ENCODE data around the gene TSR3.

Gene TSR3

GRCh38 chr16:1375741-1376410, 24.2 kb upstream of the TSR3 start:
- H3K36me3 ChIP-seq (ENCODE audit: control insufficient read depth, insufficient read depth, low read length) = peaks cover 20% of the 10 kb centered on the region
- H3K27me3 ChIP-seq (ENCODE audit: control insufficient read depth, insufficient read depth, low read length) = no peaks in the 10 kb centered on the region
- H3K9me3 ChIP-seq (ENCODE audit: control insufficient read depth, insufficient read depth, low read depth, low read length) = no peaks in the 10 kb centered on the region
- no peak overlapping the region for H3K4me3 ChIP-seq (ENCODE audit: low read depth, low read length)
- peaks cover 16% of the 10 kb centered on the region for H3K4me1 ChIP-seq (ENCODE audit: control insufficient read depth, insufficient read depth, low read length)
- H3K9ac ChIP-seq (ENCODE audit: low read length) = no peak overlapping the region
- no peak overlapping the region for H3K27ac ChIP-seq (ENCODE audit: low read depth, low read length)

GRCh38 chr16:1375298-1375640, 23.6 kb upstream of the TSR3 start:
- Histone ChIP-seq H3K4me3 (ENCODE audit: low read depth, low read length) (no peak overlapping the region), H3K4me1 (ENCODE audit: control insufficient read depth, insufficient read depth, low read length) (peaks cover 15% of the 10 kb centered on the region), H3K27ac (ENCODE audit: low read depth, low read length) (no peak overlapping the region), H3K27me3 (ENCODE audit: control insufficient read depth, insufficient read depth, low read length) (no peaks in the 10 kb centered on the region), H3K36me3 (ENCODE audit: control insufficient read depth, insufficient read depth, low read length) (peaks cover 20% of the 10 kb centered on the region), H3K9ac (ENCODE audit: low read length) (no peak overlapping the region), H3K9me3 (ENCODE audit: control insufficient read depth, insufficient read depth, low read depth, low read length) (no peaks in the 10 kb centered on the region)

- H3K4me1 ChIP-seq (ENCODE audit: control insufficient read depth, insufficient read depth, low read length) = peaks cover 12% of the 10 kb centered on the region
- no peak overlapping the region for H3K27ac ChIP-seq (ENCODE audit: low read depth, low read length)
- no peaks in the 10 kb centered on the region for H3K27me3 ChIP-seq (ENCODE audit: control insufficient read depth, insufficient read depth, low read length)
- H3K36me3 ChIP-seq (ENCODE audit: control insufficient read depth, insufficient read depth, low read length) = peaks cover 26% of the 10 kb centered on the region
- no peaks in the 10 kb centered on the region for H3K9me3 ChIP-seq (ENCODE audit: control insufficient read depth, insufficient read depth, low read depth, low read length)
- H3K9ac ChIP-seq (ENCODE audit: low read length) = no peak overlapping the region
- no peak overlapping the region for H3K4me3 ChIP-seq (ENCODE audit: low read depth, low read length)
Measured at GRCh38 chr16:1374418-1375297, 23.0 kb upstream of the TSR3 start.

GRCh38 chr16:1372292-1372950, 20.7 kb upstream of the TSR3 start:
- Histone ChIP-seq H3K4me1 (ENCODE audit: control insufficient read depth, insufficient read depth, low read length) (no peaks in the 10 kb centered on the region), H3K36me3 (ENCODE audit: control insufficient read depth, insufficient read depth, low read length) (peaks cover 28% of the 10 kb centered on the region), H3K9me3 (ENCODE audit: control insufficient read depth, insufficient read depth, low read depth, low read length) (no peaks in the 10 kb centered on the region), H3K27me3 (ENCODE audit: control insufficient read depth, insufficient read depth, low read length) (no peaks in the 10 kb centered on the region), H3K4me3 (ENCODE audit: low read depth, low read length) (no peak overlapping the region), H3K27ac (ENCODE audit: low read depth, low read length) (no peak overlapping the region), H3K9ac (ENCODE audit: low read length) (no peak overlapping the region)

- no peak overlapping the region for H3K4me3 ChIP-seq (ENCODE audit: low read depth, low read length)
- H3K9ac ChIP-seq (ENCODE audit: low read length) = no peak overlapping the region
- peaks cover 37% of the 10 kb centered on the region for H3K36me3 ChIP-seq (ENCODE audit: control insufficient read depth, insufficient read depth, low read length)
Measured at GRCh38 chr16:1371054-1371978, 19.6 kb upstream of the TSR3 start.

GRCh38 chr16:1367486-1368174, 16.0 kb upstream of the TSR3 start:
- Histone ChIP-seq H3K27me3 (ENCODE audit: control insufficient read depth, insufficient read depth, low read length) (no peaks in the 10 kb centered on the region), H3K36me3 (ENCODE audit: control insufficient read depth, insufficient read depth, low read length) (peaks cover 54% of the 10 kb centered on the region), H3K4me1 (ENCODE audit: control insufficient read depth, insufficient read depth, low read length) (no peaks in the 10 kb centered on the region), H3K4me3 (ENCODE audit: low read depth, low read length) (no peak overlapping the region), H3K9ac (ENCODE audit: low read length) (no peak overlapping the region), H3K27ac (ENCODE audit: low read depth, low read length) (no peak overlapping the region), H3K9me3 (ENCODE audit: control insufficient read depth, insufficient read depth, low read depth, low read length) (no peaks in the 10 kb centered on the region)

More at GRCh38 chr16:1371054-1371978, 19.6 kb upstream of the TSR3 start:
- H3K27me3 ChIP-seq (ENCODE audit: control insufficient read depth, insufficient read depth, low read length) = no peaks in the 10 kb centered on the region
- no peaks in the 10 kb centered on the region for H3K9me3 ChIP-seq (ENCODE audit: control insufficient read depth, insufficient read depth, low read depth, low read length)
- H3K27ac ChIP-seq (ENCODE audit: low read depth, low read length) = no peak overlapping the region
- H3K4me1 ChIP-seq (ENCODE audit: control insufficient read depth, insufficient read depth, low read length) = no peaks in the 10 kb centered on the region

- Histone ChIP-seq H3K27me3 (ENCODE audit: control insufficient read depth, insufficient read depth, low read length) (no peaks in the 10 kb centered on the region), H3K4me3 (ENCODE audit: low read depth, low read length) (no peak overlapping the region), H3K27ac (ENCODE audit: low read depth, low read length) (no peak overlapping the region), H3K36me3 (ENCODE audit: control insufficient read depth, insufficient read depth, low read length) (peaks cover 62% of the 10 kb centered on the region), H3K9ac (ENCODE audit: low read length) (no peak overlapping the region), H3K9me3 (ENCODE audit: control insufficient read depth, insufficient read depth, low read depth, low read length) (no peaks in the 10 kb centered on the region), H3K4me1 (ENCODE audit: control insufficient read depth, insufficient read depth, low read length) (no peaks in the 10 kb centered on the region)
Measured at GRCh38 chr16:1366712-1367299, 15.1 kb upstream of the TSR3 start.

- no peak overlapping the region for H3K9ac ChIP-seq (ENCODE audit: low read length)
- no peak overlapping the region for H3K4me3 ChIP-seq (ENCODE audit: low read depth, low read length)
- H3K27me3 ChIP-seq (ENCODE audit: control insufficient read depth, insufficient read depth, low read length) = no peaks in the 10 kb centered on the region
- no peaks in the 10 kb centered on the region for H3K9me3 ChIP-seq (ENCODE audit: control insufficient read depth, insufficient read depth, low read depth, low read length)
- peaks cover 60% of the 10 kb centered on the region for H3K36me3 ChIP-seq (ENCODE audit: control insufficient read depth, insufficient read depth, low read length)
- H3K27ac ChIP-seq (ENCODE audit: low read depth, low read length) = no peak overlapping the region
- H3K4me1 ChIP-seq (ENCODE audit: control insufficient read depth, insufficient read depth, low read length) = no peaks in the 10 kb centered on the region
Measured at GRCh38 chr16:1366060-1366711, 14.5 kb upstream of the TSR3 start.

GRCh38 chr16:1364510-1364909, 12.8 kb upstream of the TSR3 start:
- Histone ChIP-seq H3K27ac (ENCODE audit: low read depth, low read length) (no peak overlapping the region), H3K4me1 (ENCODE audit: control insufficient read depth, insufficient read depth, low read length) (no peaks in the 10 kb centered on the region), H3K9ac (ENCODE audit: low read length) (no peak overlapping the region), H3K36me3 (ENCODE audit: control insufficient read depth, insufficient read depth, low read length) (peaks cover 58% of the 10 kb centered on the region), H3K9me3 (ENCODE audit: control insufficient read depth, insufficient read depth, low read depth, low read length) (no peaks in the 10 kb centered on the region), H3K4me3 (ENCODE audit: low read depth, low read length) (no peak overlapping the region), H3K27me3 (ENCODE audit: control insufficient read depth, insufficient read depth, low read length) (no peaks in the 10 kb centered on the region)
